Ishikawa (cell line): ENCODE results near the gene AREG.

Experiments
- EGR1 ChIP-seq: IDR thresholded peaks from 2 replicates; pipeline ENCODE4 v1.6.1; 2012
- EP300 ChIP-seq: IDR thresholded peaks from 2 replicates; pipeline ENCODE4 v1.6.1; 2012; ENCODE audit warnings: borderline replicate concordance
- FOXM1 ChIP-seq: IDR thresholded peaks from 2 replicates; pipeline ENCODE4 v1.6.1; 2012; ENCODE audit warnings: low read depth, borderline replicate concordance
- RAD21 ChIP-seq: IDR thresholded peaks from 2 replicates; pipeline ENCODE4 v1.6.1; 2012; ENCODE audit warnings: low read depth
- TAF1 ChIP-seq: IDR thresholded peaks from 2 replicates; pipeline ENCODE4 v1.6.1; 2012; ENCODE audit warnings: low read depth, mild to moderate bottlenecking
- TEAD4 ChIP-seq: IDR thresholded peaks from 2 replicates; pipeline ENCODE4 v1.6.1; 2012
- YY1 ChIP-seq: IDR thresholded peaks from 2 replicates; pipeline ENCODE4 v1.6.1; 2012; ENCODE audit warnings: low read depth

DNA sequence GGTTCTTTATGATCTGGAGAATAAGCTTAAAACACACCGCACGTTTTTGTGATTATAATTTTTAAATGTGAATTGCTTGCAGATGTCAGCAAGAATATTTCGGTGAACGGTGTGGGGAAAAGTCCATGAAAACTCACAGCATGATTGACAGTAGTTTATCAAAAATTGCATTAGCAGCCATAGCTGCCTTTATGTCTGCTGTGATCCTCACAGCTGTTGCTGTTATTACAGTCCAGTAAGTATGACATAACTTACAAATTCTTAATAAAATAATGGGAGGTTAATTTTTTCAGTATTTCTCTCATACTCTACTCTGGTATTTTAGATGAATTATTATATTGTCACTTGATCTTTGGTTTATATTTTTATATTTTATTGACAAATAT is 5.4 kb downstream of the AREG start:
- TF ChIP-seq RAD21 (no peak), EP300 (no peak), EGR1 (no peak), FOXM1 (no peak), TEAD4 (no peak), YY1 (no peak), TAF1 (no peak)
